Loucy (cell line): ENCODE data around the gene SMTN.

ENCODE experiments used
- CTCF ChIP-seq: fragments of 200-600 bp; sonication (generic); conservative IDR thresholded peaks from 2 replicates; pipeline ENCODE4 v1.5.1; 2014; ENCODE audit warnings: mild to moderate bottlenecking, antibody characterized with exemption, low read length
- EZH2phosphoT487 ChIP-seq: fragments of 200-600 bp; IDR thresholded peaks from 2 replicates; pipeline ENCODE4 v1.6.1; 2018; ENCODE audit warnings: antibody characterized with exemption, mild to moderate bottlenecking, moderate library complexity, borderline replicate concordance

- TF ChIP-seq CTCF (no peak), EZH2phosphoT487 (no peak)
Measured at GRCh38 chr22:31124290-31124689, 43.2 kb downstream of the SMTN start.
